Stimulated activated CD4-positive, alpha-beta T cell treated with anti-CD3 and anti-CD28 coated beads, Interleukin-12 subunit alpha, Interleukin-12 subunit beta, amount 100 ng/mL, for 24 hours (primary cell): ENCODE data around the gene CNOT6.
"Not testable (repeated sequence)": the region's sequence is repeated elsewhere in the genome, so short reads cannot be mapped to it uniquely, and the experiment has no call there.

Source experiments
- DNase-seq, 2 experiments: peaks; one replicate each; pipeline ENCODE4 v3.0.0-alpha.2; 2020; ENCODE audit warnings: low read depth in 2 of 2

CNOT6 gene

DNA sequence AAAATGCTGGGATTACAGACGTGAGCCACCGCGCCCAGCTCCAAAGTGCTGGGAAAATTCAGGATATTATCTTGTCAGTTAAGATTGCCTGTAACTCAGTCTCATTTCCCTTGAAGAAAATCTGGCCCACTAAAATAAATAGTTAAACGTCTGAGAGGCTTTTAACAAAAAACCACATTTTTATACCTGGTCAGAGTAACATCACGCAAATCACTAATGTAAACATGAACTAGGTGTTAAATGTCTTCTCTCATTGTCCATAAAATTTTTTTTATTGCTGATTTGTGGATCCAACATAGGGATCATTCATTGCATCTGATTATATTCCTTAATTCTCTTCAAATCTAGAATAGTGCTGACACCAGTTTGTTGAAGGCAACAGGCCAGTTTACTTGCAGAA lies 22.3 kb downstream of the CNOT6 start:
- DNase-seq, result no peak

DNA sequence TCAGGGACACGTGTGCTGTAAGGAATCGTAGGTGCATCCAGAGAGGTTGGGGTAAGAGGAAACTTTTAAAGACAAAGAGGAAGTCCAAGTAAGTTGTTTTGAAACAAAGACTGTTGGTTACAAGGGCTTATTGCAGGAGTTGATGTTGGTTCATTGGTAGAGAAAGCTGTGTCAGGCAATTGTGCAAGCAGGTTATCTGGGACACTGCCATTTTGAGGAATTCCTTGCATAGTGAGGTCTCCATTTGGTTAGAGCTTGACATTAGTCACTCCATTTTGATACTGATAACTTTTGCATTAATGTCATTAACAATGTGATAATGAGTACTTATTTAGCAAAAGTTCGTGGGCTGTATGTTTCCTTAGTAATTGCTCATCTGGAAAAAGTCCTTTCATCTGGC lies 24.9 kb downstream of the CNOT6 start:
- DNase-seq, result no peak

DNA sequence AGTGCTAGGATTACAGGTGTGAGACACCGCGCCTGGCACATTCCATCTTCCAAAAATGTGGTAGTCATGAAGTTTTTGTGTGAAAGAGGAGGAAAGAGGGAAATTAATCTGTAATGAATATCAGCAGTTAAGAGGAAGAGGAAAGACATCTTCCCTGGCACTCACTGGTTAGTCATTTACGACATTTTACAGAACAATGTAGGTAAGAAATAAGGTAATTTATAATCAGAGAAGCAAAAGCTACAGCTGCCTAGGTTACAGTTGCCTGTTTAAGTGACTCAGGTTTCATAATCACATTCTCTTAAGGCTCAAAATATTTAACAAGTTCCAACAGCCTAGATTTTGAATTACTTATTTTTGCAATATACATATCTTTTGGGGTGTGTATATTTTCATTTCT lies 26.9 kb downstream of the CNOT6 start:
- no peak for DNase-seq

- DNase-seq, result no peak
These were observed 27.4 kb downstream of the CNOT6 start for GRCh38 chr5:180521591-180521990.

DNA sequence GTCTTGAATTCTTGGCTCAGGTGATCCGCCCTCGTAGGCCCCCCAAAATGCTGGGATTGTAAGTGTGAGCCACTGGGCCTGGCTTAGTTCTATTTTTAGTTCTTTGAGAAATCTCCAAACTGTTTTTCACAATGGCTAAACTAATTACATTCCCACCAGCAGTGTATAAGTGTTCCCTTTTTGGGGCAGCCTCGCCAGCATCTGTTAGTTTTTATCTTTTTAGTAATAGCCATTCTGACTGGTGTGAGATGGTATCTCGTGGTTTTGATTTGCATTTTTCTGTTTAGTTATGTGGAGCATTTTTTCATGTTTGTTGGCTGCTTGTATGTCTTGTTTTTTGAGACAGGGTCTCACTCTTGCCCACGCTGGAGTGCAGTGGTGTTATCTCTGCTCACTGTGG lies 28.2 kb downstream of the CNOT6 start:
- no peak for DNase-seq

DNA sequence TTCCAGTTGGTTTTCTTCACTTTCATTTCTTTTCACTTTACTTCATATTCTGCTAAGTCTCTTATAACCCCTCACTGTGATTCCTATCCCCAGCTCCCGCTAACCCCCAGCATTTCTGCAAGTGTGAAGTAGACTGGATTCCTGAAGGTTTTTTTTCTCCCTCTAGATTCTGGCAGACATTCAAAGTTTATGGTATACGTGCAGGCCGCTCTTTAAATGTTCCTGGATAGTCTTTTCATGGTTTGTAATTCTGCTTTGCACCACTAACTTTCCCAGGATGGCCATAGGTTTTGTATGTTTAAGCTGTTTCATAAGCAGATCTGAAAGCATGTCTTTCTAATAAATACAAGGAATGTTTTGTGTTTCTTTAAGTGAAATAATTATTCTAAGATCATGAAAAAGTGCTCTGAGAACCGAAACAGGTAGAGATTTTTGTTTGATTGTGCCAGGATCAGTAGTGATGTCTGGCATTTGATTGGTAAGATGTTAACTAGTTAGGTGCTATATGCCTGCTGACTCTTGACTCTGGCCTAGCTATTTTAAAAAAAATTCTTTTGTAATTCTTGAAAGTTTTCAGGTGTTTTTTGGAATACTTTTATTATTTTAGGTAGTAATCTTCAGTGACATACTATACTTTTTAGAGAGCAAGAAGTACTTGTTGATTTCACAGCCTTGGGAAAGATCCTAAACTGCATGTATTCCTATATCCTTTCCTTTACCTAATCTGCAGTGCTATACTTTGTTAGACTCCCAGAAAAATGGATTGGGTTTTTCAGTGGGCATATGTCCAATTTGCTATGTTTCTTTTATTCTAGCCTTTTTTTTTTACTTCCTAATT lies 29.7 kb downstream of the CNOT6 start:
- DNase-seq, result no peak

- no peak for DNase-seq
These were observed 31.2 kb downstream of the CNOT6 start for GRCh38 chr5:180525399-180525798.

DNA sequence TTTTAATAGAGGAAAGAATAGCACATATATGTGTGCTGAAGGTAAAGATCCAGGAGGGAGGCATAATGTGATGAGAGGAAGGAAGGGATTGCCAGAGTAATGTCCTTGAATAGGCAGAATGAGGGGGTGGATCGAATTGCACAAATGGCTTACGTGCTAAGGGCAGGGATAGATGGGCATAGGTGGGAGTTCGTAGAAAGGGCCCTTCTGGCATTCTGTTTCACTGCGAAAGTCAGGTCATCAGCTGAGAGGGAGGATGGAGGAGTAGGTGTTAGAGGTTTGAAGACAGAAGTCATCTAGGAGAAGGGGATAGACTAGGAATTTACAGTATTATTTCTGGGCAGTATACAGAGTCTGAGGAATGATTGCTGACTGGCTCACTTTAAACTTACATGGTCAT lies 32.1 kb downstream of the CNOT6 start:
- no peak for DNase-seq

DNA sequence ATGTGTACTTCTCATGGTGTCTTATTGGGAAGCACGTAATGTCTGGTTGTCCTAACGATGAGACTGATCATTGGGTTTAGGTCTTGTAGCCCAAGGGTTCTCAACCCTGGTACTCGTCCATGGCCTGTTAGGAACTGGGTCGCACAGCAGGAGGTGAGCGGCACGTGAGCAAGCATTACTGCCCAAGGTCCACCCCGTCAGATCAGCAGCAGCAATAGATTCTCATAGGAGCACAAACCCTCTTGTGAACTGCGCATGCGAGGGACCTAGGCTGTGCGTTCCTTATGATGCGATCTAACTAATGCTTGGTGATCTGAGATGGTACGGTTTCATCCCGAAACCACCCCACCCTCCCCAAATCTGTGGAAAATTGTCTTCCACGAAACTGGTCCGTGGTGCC lies 33.5 kb downstream of the CNOT6 start:
- no peak for DNase-seq

- DNase-seq, result not testable (repeated sequence)
These were observed 36.9 kb downstream of the CNOT6 start for GRCh38 chr5:180531036-180531585.

DNA sequence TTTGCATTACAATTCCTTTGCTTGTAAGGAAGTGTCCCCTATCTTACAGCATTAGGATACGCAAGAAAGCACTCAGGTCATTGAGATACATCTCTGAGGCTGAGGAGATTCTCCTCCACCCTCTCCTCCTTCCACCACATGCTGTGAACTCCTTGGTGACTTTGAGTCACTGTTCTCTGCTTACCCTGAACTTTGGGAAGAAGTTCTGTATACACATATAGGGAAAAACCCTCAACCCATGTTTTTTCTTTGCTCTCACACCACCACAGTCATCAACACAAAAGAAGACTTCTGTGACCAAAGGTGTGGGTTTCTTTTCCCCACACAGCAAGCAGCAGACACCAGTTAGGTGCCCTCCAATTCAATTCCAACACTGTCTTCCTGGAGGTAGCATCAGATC lies 38.1 kb downstream of the CNOT6 start:
- no peak for DNase-seq

DNA sequence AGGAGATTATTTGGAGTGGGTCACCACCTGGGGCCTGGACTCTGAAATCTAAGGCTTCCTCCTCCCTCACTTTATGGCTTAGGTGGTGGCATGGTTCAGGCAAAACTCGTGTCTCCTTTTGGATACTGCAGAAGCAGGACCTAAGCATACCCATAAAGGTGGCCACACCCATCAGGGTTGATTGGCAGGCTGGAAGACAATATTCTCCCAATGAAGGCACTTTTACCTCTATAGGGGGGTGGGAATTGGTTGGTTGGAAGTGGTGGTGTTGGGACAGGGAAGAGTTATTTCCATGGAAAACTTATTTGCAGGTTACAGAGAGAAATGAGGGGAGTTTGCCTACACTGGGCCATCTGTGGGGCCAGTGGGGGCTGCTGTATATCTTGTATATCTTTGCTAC lies 39.7 kb downstream of the CNOT6 start:
- DNase-seq, result no peak

- no peak for DNase-seq
These were observed 41.4 kb downstream of the CNOT6 start for GRCh38 chr5:180535573-180535972.

GRCh38 chr5:180540050-180540694 lies 46.0 kb downstream of the CNOT6 start:
- no peak for DNase-seq

- DNase-seq, result no peak
These were observed 47.5 kb downstream of the CNOT6 start for GRCh38 chr5:180541710-180542109.

GRCh38 chr5:180545248-180545647 lies 51.1 kb downstream of the CNOT6 start:
- DNase-seq, result no peak

- DNase-seq, result no peak
These were observed 54.4 kb downstream of the CNOT6 start for GRCh38 chr5:180548563-180548962.

DNA sequence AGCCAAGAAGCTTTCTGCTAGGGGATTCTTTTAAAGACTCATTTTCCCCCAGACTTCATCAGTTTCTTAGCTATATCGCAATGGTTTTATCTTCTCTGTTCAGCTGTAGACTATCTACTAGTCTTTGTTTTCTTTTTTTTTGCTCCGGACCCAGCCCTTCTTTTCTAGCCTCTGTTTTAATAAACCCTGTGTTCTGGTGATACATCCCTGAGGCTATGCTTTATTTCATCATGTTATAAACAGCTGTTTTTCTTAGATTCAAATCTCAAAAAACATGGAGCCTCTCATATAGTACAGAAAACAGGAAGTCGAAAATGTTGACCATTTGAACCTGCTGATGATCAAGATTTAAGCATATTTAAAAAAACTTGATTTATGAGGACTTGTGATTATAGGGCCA lies 59.4 kb downstream of the CNOT6 start:
- no peak for DNase-seq

DNA sequence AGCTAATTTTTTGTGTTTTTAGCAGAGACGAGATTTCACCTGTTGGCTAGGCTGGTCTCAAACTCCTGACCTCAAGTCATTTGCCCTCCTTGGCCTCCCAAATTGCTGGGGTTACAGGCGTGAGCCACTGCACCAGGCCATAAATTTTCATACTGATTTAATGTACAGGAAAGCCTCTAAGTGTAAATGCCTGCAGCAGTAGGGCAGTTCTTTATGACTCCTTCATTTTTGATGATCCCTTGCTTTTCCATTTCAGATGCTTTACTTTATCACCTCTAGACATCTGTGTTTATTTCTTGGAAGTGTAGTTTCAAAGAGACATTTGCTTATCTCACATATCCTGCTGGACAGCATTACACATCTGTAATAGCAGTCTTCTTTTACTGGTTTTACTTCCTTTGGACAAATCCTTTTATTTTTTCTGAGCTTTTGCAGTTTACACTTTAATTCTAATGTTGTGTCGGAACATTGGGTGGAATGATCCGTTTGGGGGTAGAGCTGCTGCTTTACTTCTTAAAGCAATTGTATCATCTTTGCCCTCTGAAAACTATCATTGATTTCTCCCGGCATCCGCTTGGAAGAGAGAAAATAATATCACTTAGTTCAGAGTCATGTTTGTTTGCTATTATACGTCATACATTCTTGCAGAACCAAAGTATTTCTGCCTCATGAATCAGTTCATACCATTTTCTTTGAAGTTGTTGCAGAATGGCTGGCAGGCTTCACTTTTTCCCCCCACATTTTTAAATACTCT lies 61.2 kb downstream of the CNOT6 start:
- DNase-seq, result no peak

DNA sequence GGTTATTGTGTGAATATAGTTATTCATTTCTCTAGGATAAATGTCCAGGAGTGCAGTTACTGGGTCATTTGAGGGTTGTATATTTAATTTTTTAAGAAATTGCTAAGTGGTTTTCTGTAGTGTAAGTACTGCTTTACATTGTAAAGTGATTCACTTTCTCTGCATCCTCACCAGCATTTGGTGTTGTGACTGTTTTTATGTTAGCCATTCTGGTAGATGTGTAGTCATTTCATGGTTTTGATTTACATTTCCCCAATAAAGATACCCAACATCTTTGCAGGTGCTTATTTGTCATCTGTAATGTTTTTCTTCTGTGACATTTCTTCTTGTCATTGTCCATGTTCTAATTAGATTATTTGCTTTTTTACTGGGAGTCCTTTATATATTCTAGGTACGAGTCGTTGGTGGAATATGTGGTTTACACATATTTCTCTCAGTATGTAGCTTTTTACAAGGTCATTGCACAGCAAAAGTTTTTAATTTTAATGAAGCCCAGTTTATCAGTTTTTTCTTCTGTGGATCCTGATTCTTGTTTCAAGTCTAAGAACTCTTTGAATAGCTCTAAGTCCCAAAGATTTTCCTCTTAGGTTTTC lies 63.1 kb downstream of the CNOT6 start:
- no peak for DNase-seq

- no peak for DNase-seq
These were observed 64.1 kb downstream of the CNOT6 start for GRCh38 chr5:180558232-180558631.

DNA sequence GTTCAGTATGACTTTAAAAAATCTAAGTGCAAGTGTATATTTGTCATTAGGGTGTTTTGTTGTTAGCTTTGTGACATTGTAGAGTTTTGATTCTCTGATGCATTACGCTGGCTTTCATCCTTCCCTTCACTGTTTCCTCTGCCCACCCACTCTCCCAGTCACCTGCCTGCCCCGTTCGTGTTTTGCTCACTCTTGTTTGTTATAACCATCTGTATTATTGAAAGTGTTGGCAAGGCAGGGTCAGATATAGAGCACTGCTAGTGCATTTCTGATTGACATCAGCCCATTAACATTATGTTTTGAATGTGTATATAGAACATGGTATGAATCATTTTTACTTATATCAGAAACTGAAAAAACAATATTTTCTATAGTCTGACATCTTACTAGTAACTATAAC lies 69.8 kb downstream of the CNOT6 start:
- DNase-seq, result no peak
